ENCODE data around the gene CHML.

DNA sequence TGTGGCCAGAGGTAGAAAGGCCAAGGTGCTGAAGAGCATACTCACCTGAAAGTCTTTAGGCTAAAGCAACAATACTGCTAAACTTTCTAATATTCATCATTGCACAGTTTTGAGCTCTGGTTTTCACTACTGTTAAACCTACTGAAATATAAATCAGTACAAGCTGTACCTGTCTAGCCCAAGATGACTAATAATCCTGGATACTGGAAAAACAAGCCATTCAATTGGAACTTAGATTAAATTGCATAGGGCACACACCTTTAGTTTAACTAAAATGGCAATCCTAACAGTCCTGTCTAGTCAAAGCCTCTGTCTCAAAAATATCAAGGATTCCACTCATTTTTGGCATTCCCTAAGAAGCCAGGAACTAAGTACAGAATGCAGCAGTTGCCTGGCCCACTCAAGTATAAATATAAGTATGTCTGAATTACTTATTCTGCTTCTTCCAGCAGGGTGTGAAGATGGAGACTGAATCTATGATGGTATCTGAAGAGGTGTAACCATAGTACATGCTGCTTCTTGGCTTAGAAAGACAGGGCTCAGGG, 3.1 kb downstream of the CHML start:
- TF ChIP-seq, protein P1, sequence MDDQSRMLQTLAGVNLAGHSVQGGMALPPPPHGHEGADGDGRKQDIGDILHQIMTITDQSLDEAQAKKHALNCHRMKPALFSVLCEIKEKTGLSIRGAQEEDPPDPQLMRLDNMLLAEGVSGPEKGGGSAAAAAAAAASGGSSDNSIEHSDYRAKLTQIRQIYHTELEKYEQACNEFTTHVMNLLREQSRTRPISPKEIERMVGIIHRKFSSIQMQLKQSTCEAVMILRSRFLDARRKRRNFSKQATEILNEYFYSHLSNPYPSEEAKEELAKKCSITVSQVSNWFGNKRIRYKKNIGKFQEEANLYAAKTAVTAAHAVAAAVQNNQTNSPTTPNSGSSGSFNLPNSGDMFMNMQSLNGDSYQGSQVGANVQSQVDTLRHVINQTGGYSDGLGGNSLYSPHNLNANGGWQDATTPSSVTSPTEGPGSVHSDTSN (IDR thresholded peaks at IDR 0.05; ENCODE audit: insufficient replicate concordance, low read depth, low read length): no peak
- TF ChIP-seq RELA (IDR thresholded peaks at IDR 0.05; ENCODE audit: borderline replicate concordance, partially characterized antibody): no peak
- TF ChIP-seq, protein P2, sequence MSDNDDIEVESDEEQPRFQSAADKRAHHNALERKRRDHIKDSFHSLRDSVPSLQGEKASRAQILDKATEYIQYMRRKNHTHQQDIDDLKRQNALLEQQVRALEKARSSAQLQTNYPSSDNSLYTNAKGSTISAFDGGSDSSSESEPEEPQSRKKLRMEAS (IDR thresholded peaks at IDR 0.05; ENCODE audit: low read depth, low read length): no peak

Measured in GM12878 (cell line).